T47D (cell line): Measurements from ENCODE around the gene UTP4.
"Not testable (repeated sequence)": the region's sequence is repeated elsewhere in the genome, so short reads cannot be mapped to it uniquely, and the experiment has no call there.

Source experiments
- DNase-seq, 2 experiments: peaks; one replicate each; pipeline versions ENCODE4 v3.0.0 to v3.0.0-alpha.2; 2011 to 2012; ENCODE audit warnings: low read depth in 1 of 2, low spot score in 1 of 2
- JUND ChIP-seq: IDR thresholded peaks from 2 replicates; pipeline ENCODE4 v1.6.1; 2012; ENCODE audit warnings: low read depth
- in situ Hi-C: cut with HindIII; loops from 2 replicates; pipeline ENCODE4 v1.10.0; 2016; ENCODE audit warnings: low sequenced_read_pairs, low pct_unique_long_range_greater_than_20kb

Gene UTP4

DNA sequence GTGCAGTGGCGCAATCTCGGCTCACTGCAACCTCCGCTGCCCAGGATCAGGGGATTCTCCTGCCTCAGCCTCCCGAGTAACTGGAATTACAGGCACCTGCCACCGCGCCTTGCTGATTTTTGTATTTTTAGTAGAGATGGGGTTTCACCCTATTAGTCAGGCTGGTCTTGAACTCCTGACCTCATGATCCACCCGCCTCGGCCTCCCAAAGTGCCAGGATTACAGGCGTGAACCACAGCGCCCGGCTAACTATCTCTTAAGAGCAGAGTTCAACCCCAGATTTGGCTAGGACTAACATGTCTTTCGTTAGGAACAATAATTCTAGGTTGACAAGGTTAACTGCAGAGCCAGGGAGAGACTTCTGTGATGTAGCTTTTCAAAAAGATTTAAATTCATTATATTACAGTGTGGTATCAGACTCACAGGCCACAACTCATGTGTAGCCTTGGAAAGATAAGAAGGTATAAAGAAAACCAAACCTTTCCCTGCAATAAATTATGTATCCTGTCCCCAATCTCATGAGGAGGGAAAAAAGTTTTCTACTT is 4.4 kb upstream of the UTP4 start:
- in situ Hi-C loops: no loop called here
- no peak for DNase-seq
- TF ChIP-seq JUND: no peak

DNA sequence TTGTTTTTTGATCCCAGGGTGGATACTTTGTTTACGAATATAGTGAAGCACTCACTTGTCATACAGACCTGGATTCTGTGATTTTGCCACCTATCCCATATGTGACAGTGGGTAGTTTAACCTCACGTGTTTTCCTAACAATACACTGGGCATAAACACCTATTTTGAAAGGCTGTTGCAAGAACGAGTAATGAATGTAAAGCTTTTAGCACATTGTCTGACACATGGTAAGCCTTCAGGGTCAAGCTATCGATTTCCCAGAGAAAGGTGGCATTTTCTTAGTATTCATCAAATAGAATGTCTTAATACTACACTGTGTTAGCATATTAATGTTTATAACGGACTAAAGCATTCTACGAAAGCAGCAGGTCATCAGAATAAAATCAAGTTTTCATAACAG is 2.0 kb upstream of the UTP4 start:
- no peak for DNase-seq
- TF ChIP-seq JUND: no peak
- in situ Hi-C loops: no loop called here

DNA sequence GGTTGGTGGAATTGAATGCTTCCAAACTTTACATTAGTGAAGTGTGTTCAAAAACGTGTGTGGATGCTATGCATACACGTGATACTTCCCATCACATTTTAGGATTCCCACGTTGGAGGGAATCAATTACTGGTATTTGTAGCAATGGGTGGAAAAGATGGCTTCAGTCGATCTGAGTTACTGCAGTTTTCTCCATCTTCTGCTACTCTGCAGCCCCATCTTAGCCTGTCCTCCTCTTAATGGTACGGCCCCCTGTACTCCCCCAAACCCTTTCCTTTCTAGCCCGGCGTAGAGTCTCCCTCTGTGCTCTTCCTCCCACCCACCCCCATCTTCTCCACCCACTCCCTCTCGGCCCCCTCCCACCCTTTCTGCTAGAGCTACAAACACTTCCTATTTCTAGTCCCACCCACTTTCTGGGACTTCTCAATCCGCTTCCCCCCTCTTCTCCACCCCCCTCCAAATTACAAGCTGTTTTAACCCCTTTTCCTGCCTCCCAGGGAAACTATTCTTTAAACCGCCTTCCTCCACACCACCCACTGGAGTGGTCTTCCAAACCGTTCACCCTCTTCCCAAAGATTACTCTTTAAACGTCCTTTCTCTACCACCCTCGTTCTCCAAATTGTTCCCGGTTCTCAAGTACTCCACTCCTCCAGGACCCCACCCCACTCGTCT is 1.1 kb upstream of the UTP4 start:
- in situ Hi-C loops: no loop called here
- peak; percentile 24 to 34 for DNase-seq
- TF ChIP-seq JUND: no peak

DNA sequence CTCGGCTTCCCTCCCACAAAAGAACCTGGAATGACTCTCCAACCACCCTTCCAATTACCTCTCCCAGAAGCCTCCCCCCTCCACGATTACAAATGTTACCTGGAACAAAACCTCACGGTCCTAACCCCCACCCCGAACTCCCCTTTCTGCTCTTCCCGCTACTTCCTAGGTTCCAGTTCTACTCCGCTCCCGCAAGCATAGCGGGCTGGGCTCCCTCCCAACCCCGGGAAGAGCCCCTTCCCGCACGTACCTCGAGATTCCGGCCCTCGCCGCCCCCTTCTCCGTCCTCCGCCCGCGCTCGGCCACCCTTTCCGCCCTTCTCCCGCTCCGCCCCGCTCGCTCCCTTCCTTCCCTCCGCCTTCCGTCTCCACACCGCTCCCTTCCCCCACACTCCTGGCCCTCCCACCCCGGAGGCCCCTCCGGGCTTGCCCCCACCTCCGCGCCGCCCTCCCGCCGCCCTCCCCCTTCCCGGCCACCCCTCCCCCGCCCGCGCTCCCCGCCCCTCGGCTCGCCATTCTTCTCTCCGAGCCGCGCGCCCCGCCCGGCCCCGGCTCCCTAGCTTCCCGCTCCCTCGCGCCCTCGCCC is 518 bp upstream of the UTP4 start:
- no peak for TF ChIP-seq JUND
- DNase-seq: peak; percentile 78 to 84
- in situ Hi-C loops: no loop called here

DNA sequence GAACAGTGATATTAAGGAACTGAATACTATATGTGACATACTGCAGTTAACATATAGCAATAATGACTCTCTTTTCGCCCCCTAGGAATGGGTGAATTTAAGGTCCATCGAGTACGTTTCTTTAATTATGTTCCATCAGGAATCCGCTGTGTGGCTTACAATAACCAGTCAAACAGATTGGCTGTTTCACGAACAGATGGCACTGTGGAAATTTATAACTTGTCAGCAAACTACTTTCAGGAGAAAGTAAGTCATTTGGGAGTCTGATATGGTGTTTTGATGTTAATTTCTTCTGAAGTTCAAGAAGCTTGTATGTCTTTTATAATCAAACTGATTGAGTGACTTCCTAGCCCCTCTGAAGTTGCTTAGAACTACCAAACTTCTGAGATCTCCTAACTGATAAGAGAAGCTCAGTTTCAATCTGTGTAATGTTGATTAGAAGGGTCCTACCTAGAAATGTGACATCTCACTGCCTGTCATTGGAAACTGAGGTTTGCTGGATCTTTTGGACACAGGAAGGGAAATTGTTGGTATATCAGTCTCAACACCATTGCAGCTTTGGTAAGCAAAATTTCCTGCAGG is 1.0 kb downstream of the UTP4 start:
- in situ Hi-C loops: no loop called here
- DNase-seq: no peak
- no peak for TF ChIP-seq JUND

DNA sequence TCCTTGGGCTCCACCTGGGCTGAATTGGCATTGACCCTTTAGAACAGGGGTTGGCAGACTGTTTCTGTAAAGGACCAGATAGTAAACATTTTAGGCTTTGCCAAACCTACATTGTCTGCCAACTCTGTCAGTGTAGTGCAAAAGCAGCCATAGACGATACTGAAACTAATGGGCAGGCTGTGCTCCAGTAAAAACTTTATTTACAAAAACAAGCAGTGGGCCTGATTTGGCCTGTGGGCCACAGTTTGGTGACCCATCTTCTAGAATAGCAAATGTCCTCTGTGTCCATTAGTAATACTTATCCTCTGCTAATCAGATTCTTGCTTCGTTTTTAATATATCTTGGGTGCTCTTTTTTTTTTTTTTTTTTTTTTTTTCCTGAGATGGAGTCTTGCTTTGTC is 6.2 kb downstream of the UTP4 start:
- TF ChIP-seq JUND: no peak
- in situ Hi-C loops: no loop called here
- DNase-seq: no peak

DNA sequence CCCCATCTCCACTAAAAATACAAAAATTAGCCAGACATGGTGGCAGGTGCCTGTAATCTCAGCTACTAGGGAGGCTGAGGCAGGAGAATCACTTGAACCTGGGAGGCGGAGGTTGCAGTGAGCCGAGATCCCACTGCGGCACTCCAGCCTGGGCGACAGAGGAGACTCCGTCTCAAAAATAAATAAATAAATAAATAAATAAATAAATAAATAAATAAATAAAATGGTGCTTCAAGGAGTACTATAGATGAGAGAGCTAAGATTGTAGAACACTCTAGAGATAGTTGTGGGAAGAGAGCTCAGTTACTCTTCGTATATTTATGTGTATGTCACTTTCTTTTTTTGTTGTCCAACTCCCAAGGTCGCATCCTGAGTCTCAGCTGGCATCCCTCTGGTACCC is 7.0 kb downstream of the UTP4 start:
- in situ Hi-C loops, DNase-seq: not testable (repeated sequence)

DNA sequence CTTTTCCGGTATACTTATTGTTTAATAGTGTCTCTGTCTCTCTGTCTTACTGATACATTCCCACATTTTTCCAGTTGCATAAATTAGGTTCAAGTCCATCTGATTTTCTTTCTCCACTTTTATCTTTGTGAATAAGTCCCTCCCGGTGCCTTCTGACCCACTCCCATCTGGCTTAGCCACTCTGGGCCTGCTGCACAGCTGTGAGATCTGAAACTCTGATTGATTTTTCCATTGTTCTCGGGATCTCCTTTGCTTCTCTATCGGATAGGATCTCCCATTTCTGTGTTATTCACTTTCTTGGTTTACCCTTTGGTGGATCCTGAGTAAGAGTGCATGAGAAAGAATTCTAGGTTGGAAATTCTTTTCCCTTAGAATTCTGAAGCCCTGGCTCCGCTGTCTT is 8.6 kb downstream of the UTP4 start:
- DNase-seq: no peak
- no peak for TF ChIP-seq JUND
- in situ Hi-C loops: no loop called here

DNA sequence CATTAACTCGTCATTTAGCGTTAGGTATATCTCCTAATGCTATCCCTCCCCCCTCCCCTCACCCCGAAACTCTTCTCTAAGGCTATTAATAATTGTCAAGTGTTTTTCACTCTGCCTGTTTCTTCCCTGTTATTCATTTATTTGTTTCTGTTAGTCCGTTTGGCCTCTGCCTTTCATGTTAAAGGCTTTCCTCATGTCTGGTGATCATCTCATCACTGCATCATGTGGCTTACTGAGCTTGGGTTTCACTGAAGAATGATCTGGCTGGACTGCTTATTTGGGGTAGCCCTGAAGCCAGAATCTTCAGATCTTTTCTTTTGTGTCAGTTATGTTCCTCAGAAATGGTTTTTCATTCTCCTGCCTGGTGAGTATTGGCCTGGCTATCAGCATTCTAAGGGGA is 9.5 kb downstream of the UTP4 start:
- no peak for TF ChIP-seq JUND
- no peak for DNase-seq
- in situ Hi-C loops: no loop called here

DNA sequence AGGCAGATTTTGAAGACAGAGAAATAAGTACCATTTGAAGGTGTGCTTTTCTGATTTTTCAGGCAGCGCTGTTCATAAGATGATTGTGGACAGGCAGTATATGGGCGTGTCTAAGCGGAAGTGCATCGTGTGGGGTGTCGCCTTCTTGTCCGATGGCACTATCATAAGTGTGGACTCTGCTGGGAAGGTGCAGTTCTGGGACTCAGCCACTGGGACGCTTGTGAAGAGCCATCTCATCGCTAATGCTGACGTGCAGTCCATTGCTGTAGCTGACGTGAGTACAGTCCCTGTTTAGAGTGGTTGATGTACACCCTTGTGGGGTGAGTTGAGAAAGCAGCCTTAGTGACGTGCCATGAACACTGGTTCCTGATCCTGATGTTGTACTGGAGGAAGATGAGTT is 10.7 kb downstream of the UTP4 start:
- in situ Hi-C loops: no loop called here
- peak in 1 of 2 experiments; percentile 32 for DNase-seq

DNA sequence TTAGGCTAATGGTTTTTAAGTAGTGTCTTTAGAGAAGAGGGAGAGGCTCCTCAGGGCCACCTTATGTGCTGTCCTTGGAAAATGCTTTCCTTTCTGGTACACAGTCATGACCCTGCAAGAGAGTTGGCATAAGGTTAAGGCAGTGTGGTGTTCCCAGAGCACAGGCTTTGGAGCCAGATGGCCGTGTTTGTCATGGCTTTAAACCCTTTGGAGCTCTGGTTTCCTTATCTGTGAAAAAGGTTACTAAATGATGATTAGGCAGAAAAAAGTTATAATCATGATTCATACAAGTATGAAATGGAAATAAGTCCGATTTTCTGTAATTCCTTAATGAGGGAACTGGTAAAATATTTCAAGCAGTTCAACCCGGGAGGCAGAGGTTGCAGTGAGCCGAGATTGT is 13.2 kb downstream of the UTP4 start:
- DNase-seq: no peak
- TF ChIP-seq JUND: no peak
- in situ Hi-C loops: no loop called here

More for the DNA sequence above, 10.7 kb downstream of the UTP4 start:
- no peak for TF ChIP-seq JUND

DNA sequence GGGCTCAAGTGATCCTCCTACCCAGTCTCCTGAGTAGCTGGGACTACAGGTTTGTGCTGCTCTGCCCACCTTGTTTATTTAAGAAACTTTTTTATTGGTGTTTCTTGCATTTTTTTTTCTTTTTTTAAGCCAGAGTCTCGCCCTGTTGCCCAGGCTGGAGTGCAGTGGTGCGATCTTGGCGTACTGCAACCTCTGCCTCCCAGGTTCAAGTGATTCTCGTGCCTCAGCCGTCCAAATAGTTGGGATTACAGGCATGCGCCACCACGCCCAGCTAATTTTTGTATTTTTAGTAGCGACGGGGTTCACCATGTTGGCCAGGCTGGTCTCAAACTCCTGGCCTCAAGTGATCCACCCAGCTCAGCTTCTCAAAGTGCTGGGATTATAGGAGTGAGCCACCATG is 17.2 kb downstream of the UTP4 start:
- DNase-seq, in situ Hi-C loops: not testable (repeated sequence)

DNA sequence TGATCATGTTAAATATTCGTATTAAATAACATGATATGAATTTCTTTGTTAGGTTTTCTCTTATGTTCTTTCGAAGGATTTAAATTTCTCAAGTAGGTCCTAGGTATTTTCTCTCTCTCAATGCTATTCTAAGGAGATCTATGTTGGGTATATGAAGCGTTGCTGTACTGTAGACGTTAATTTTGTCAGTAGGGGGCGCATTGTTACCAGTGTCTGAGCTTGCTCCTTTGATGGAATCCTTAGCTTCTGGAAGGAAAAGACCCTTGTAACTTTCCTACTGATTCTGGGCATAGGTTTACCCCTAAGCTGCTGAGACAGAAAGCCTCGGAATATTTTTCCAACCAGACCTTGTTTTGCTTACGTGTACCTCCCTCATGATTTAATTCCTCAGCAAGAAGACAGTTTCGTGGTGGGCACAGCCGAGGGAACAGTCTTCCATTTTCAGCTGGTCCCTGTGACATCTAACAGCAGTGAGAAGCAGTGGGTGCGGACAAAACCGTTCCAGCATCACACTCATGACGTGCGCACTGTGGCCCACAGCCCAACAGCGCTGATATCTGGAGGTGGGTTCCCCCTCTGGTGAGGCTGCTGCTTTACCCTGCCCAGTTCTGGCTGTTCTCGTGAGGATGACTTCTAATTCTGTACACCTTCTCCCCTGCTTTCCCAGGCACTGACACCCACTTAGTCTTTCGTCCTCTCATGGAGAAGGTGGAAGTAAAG is 17.9 kb downstream of the UTP4 start:
- TF ChIP-seq JUND: no peak
- DNase-seq: peak; percentile 60 to 80
- in situ Hi-C loops: no loop called here
